ENCODE measurements around the gene PRKAG2.

Gene PRKAG2

GRCh38 chr7:151512353-151512752, 364.6 kb downstream of the PRKAG2 start:
- FAIRE-seq: no peak
- DNase-seq (ENCODE audit: insufficient read length, low spot score): no peak

- no peak for FAIRE-seq
- no peak for DNase-seq (ENCODE audit: insufficient read length, low spot score)
These were observed 365.0 kb downstream of the PRKAG2 start for GRCh38 chr7:151511946-151512345.

- DNase-seq (ENCODE audit: insufficient read length, low spot score) (no peak), FAIRE-seq (no peak)
These were observed 365.6 kb downstream of the PRKAG2 start for GRCh38 chr7:151511270-151511669.

GRCh38 chr7:151509670-151510333, 367.1 kb downstream of the PRKAG2 start:
- DNase-seq (ENCODE audit: insufficient read length, low spot score) (no peak), FAIRE-seq (no peak)

GRCh38 chr7:151508991-151509390, 367.9 kb downstream of the PRKAG2 start:
- DNase-seq (ENCODE audit: insufficient read length, low spot score): no peak
- FAIRE-seq: no peak

- FAIRE-seq: no peak
- no peak for DNase-seq (ENCODE audit: insufficient read length, low spot score)
These were observed 369.1 kb downstream of the PRKAG2 start for GRCh38 chr7:151507806-151508205.

GRCh38 chr7:151506901-151507382, 370.0 kb downstream of the PRKAG2 start:
- no peak for FAIRE-seq
- DNase-seq (ENCODE audit: insufficient read length, low spot score): no peak

Data from GM19239 (cell line).